Transverse colon (tissue), 3 donors: ENCODE measurements around the gene SLC16A4.

ENCODE experiments used
- POLR2A ChIP-seq: fragments of 450-650 bp; IDR thresholded peaks from one replicate; pipeline ENCODE4 v1.6.1; 2016; ENCODE audit warnings: antibody characterized with exemption, mild to moderate bottlenecking, moderate library complexity
- TF ChIP-seq, protein P1 (sequence below), 5 experiments: fragments of 200-600 bp in 3 of 5; fragments of 450-650 bp in 2 of 5; sonication (generic) in 3 of 5; IDR thresholded peaks; 1 replicate in 2 of 5; 2 replicates in 3 of 5; pipeline ENCODE4 v1.5.1; 2016 to 2017; ENCODE audit warnings: antibody characterized with exemption in 5 of 5, inconsistent platforms in 3 of 5, mild to moderate bottlenecking in 2 of 5, moderate library complexity in 1 of 5

DNA sequence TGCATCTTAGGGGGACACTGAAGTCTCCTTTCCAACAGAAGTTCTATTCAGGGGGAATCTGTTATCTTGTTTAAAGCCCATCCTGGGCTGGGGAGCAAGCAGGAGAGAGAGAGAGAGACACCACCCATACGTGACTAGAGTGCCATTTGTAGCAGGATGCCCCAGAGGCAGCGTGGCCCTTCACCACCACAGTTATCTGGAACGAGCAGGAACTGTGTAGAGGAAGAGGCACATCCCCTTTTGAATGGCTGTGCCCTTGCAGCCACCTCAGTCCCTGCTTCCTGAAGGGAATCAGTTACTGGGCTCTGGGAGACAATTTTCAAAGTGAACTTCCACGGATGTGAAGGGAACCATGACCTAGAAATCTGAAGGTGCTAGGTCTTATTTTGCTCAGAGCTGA lies 36.0 kb upstream of the SLC16A4 start:
- TF ChIP-seq, protein P1, sequence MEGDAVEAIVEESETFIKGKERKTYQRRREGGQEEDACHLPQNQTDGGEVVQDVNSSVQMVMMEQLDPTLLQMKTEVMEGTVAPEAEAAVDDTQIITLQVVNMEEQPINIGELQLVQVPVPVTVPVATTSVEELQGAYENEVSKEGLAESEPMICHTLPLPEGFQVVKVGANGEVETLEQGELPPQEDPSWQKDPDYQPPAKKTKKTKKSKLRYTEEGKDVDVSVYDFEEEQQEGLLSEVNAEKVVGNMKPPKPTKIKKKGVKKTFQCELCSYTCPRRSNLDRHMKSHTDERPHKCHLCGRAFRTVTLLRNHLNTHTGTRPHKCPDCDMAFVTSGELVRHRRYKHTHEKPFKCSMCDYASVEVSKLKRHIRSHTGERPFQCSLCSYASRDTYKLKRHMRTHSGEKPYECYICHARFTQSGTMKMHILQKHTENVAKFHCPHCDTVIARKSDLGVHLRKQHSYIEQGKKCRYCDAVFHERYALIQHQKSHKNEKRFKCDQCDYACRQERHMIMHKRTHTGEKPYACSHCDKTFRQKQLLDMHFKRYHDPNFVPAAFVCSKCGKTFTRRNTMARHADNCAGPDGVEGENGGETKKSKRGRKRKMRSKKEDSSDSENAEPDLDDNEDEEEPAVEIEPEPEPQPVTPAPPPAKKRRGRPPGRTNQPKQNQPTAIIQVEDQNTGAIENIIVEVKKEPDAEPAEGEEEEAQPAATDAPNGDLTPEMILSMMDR (IDR thresholded peaks at IDR 0.05) = no peak
- TF ChIP-seq POLR2A = no peak
